IMR-90 (cell line): Measurements from ENCODE around the gene SLC5A2. TPM values are rescaled to one million over a fixed set of nuclear protein-coding genes. Genes with fewer than 3 reads are reported as not detected.

Source experiments
- ATAC-seq: fragments of 200-7000 bp; cut with Tn5 transposase; 2 replicates; pipeline ENCODE4 v1.9.1; 2020; ENCODE audit warnings: low read depth, mild to moderate bottlenecking, moderate library complexity
- BruUV-seq: library from RNA; stranded (reverse); fragments of 400-500 nt; replicated peaks from 2 replicates; lab custom pipeline; 2021; lab: Mats Ljungman, UMichigan
- CTCF ChIA-PET: fragments of 300-600 bp; formaldehyde crosslinking; extraction: SDS; loops from one replicate; lab custom pipeline; 2021; ENCODE audit warnings: antibody characterized with exemption; lab: Yijun Ruan, JAX
- POLR2A ChIA-PET: fragments of 300-600 bp; sonication (Branson Sonifier 250); formaldehyde crosslinking; loops from one replicate; lab custom pipeline; 2022; ENCODE audit warnings: antibody characterized with exemption; ENCODE audit not compliant: unreplicated experiment; lab: Charles Lee
- DNase-seq: peaks from one replicate; pipeline ENCODE4 v3.0.0; 2013
- H2AFZ ChIP-seq: replicated peaks from 2 replicates; pipeline ENCODE3; 2013; ENCODE audit warnings: low read length, mild to moderate bottlenecking; ENCODE audit not compliant: poor library complexity
- H2AK5ac ChIP-seq: 2 replicates; pipeline ENCODE4 v1.6.1; 2013; ENCODE audit warnings: low read depth, low read length, inconsistent platforms
- H2AK9ac ChIP-seq: replicated peaks from 2 replicates; pipeline ENCODE3; 2013; ENCODE audit warnings: mild to moderate bottlenecking, low read depth, low read length, moderate library complexity; ENCODE audit not compliant: poor library complexity
- H2BK120ac ChIP-seq: 2 replicates; pipeline ENCODE4 v1.6.1; 2013; ENCODE audit warnings: low read depth, low read length, inconsistent platforms
- H2BK15ac ChIP-seq: 3 replicates; pipeline ENCODE4 v1.6.1; 2013; ENCODE audit warnings: low read depth, low read length, inconsistent platforms
- H2BK20ac ChIP-seq: 2 replicates; pipeline ENCODE4 v1.6.1; 2013; ENCODE audit warnings: low read depth, mild to moderate bottlenecking, inconsistent platforms, low read length, moderate library complexity
- H2BK5ac ChIP-seq: 2 replicates; pipeline ENCODE4 v1.6.1; 2013; ENCODE audit warnings: mild to moderate bottlenecking, low read depth, low read length, inconsistent platforms; ENCODE audit not compliant: poor library complexity, severe bottlenecking
- H3K14ac ChIP-seq: replicated peaks from 2 replicates; pipeline ENCODE4 v1.6.1; 2013; ENCODE audit warnings: low read depth, low read length, inconsistent platforms
- H3K18ac ChIP-seq: 2 replicates; pipeline ENCODE4 v1.6.1; 2013; ENCODE audit warnings: low read depth, low read length, control low read depth
- H3K23ac ChIP-seq: 2 replicates; pipeline ENCODE4 v1.6.1; 2013; ENCODE audit warnings: low read depth, low read length, inconsistent platforms
- H3K27ac ChIP-seq: 2 replicates; pipeline ENCODE4 v1.5.1; 2013; ENCODE audit warnings: mild to moderate bottlenecking, control low read depth, low read length; ENCODE audit not compliant: insufficient read depth
- H3K27me3 ChIP-seq: 2 replicates; pipeline ENCODE4 v1.6.1; 2013; ENCODE audit warnings: low read length; ENCODE audit not compliant: control insufficient read depth, insufficient read depth
- H3K36me3 ChIP-seq: 2 replicates; pipeline ENCODE4 v1.6.1; 2013; ENCODE audit warnings: low read length, mixed read lengths; ENCODE audit not compliant: control insufficient read depth, insufficient read depth
- H3K4ac ChIP-seq: 2 replicates; pipeline ENCODE4 v1.6.1; 2013; ENCODE audit warnings: low read depth, low read length, inconsistent platforms
- H3K4me1 ChIP-seq: 2 replicates; pipeline ENCODE4 v1.6.1; 2013; ENCODE audit warnings: low read length, mixed read lengths; ENCODE audit not compliant: control insufficient read depth, insufficient read depth
- H3K4me2 ChIP-seq: 2 replicates; pipeline ENCODE4 v1.6.1; 2013; ENCODE audit warnings: low read depth, mild to moderate bottlenecking, control low read depth, low read length, moderate library complexity
- H3K4me3 ChIP-seq: 2 replicates; pipeline ENCODE4 v1.5.1; 2013; ENCODE audit warnings: low read depth, mild to moderate bottlenecking, control low read depth, low read length, moderate library complexity; ENCODE audit not compliant: insufficient read depth
- H3K56ac ChIP-seq: 2 replicates; pipeline ENCODE4 v1.6.1; 2013; ENCODE audit warnings: low read length, inconsistent platforms; ENCODE audit not compliant: insufficient read depth; ENCODE audit errors: extremely low read depth
- H3K79me1 ChIP-seq, 2 experiments: 2 replicates each; pipeline ENCODE4 v1.6.1; 2013; ENCODE audit warnings: low read length in 2 of 2, inconsistent platforms in 1 of 2, low read depth in 1 of 2
- H3K9ac ChIP-seq: 2 replicates; pipeline ENCODE4 v1.6.1; 2013; ENCODE audit warnings: low read depth, low read length, control low read depth
- H3K9me1 ChIP-seq: 2 replicates; pipeline ENCODE4 v1.6.1; 2013; ENCODE audit warnings: low read length, inconsistent platforms; ENCODE audit not compliant: insufficient read depth
- H3K9me3 ChIP-seq: 2 replicates; pipeline ENCODE4 v1.6.1; 2013; ENCODE audit warnings: low read length; ENCODE audit not compliant: control insufficient read depth, insufficient read depth
- H4K20me1 ChIP-seq: 2 replicates; pipeline ENCODE4 v1.6.1; 2013; ENCODE audit warnings: low read length, inconsistent platforms; ENCODE audit not compliant: insufficient read depth
- H4K5ac ChIP-seq: 2 replicates; pipeline ENCODE4 v1.6.1; 2013; ENCODE audit warnings: mild to moderate bottlenecking, low read depth, low read length, control low read depth
- H4K8ac ChIP-seq, 2 experiments: 2 replicates each; pipeline ENCODE4 v1.6.1; 2013; ENCODE audit warnings: low read depth in 2 of 2, low read length in 2 of 2, control low read depth in 1 of 2, inconsistent platforms in 1 of 2
- H4K91ac ChIP-seq: 2 replicates; pipeline ENCODE4 v1.6.1; 2013; ENCODE audit warnings: low read depth, low read length, inconsistent platforms; ENCODE audit not compliant: insufficient read depth
- CEBPB ChIP-seq: IDR thresholded peaks from 2 replicates; pipeline ENCODE4 v1.6.1; 2012; ENCODE audit warnings: low read depth, low read length, improper control_type of control experiment
- CHD1 ChIP-seq: IDR thresholded peaks from 2 replicates; pipeline ENCODE4 v1.6.1; 2012; ENCODE audit warnings: low read depth, low read length, improper control_type of control experiment
- MAFK ChIP-seq: IDR thresholded peaks from 2 replicates; pipeline ENCODE4 v1.6.1; 2012; ENCODE audit warnings: low read depth, low read length, improper control_type of control experiment
- RAD21 ChIP-seq: IDR thresholded peaks from 2 replicates; pipeline ENCODE4 v1.6.1; 2012; ENCODE audit warnings: low read length, improper control_type of control experiment
- RCOR1 ChIP-seq: IDR thresholded peaks from 2 replicates; pipeline ENCODE4 v1.6.1; 2012; ENCODE audit warnings: mild to moderate bottlenecking, low read length, improper control_type of control experiment; ENCODE audit not compliant: insufficient replicate concordance
- RFX5 ChIP-seq: IDR thresholded peaks from 2 replicates; pipeline ENCODE4 v1.8.0; 2012; ENCODE audit warnings: low read depth, mild to moderate bottlenecking, low read length, moderate library complexity
- WGBS, 2 experiments: methylation state at CpG; one replicate each; pipeline versions ENCODE4 v1.1.5 to v1.1.7; 2013; ENCODE audit warnings: missing lambda C conversion rate in 2 of 2; ENCODE audit not compliant: insufficient read length in 1 of 2; ENCODE audit errors: extremely low coverage in 2 of 2; 5-methylcytosine and 5-hydroxymethylcytosine counted together
- dilution Hi-C: fragments of 300-500 bp; cut with HindIII; formaldehyde crosslinking; loops from one replicate; pipeline ENCODE4 v1.14.3; 2018; ENCODE audit warnings: low sequenced_read_pairs; ENCODE audit not compliant: unreplicated experiment
- in situ Hi-C: fragments of 300-500 bp; cut with MboI; formaldehyde crosslinking; loops from 3 replicates; pipeline ENCODE4 v1.14.3; 2019; ENCODE audit warnings: low sequenced_read_pairs, inconsistent platforms, mixed read lengths
- intact Hi-C: fragments of 100-400 bp; cut with micrococcal nuclease; formaldehyde crosslinking; loops from 2 replicates; pipeline ENCODE4 v1.10.0; 2022
- polyA plus RNA-seq, 3 experiments: library from polyadenylated mRNA; depleted of rRNA; stranded (reverse); fragments of >200 nt; gene quantifications; 2 replicates each; pipeline ENCODE4 v1.2.3, GENCODE V29; 2012; ENCODE audit warnings: low replicate concordance in 1 of 3
- total RNA-seq: library from RNA; depleted of rRNA; stranded (reverse); fragments of >200 nt; gene quantifications from 2 replicates; pipeline ENCODE4 v1.2.3, GENCODE V29; 2012
- TF ChIP-seq, protein P1 (sequence below): fragments of 150-350 bp; IDR thresholded peaks from 2 replicates; pipeline ENCODE4 v1.6.1; 2017; ENCODE audit warnings: mild to moderate bottlenecking, antibody characterized with exemption, low read length, low read depth
- TF ChIP-seq, protein P2 (sequence below): conservative IDR thresholded peaks from 2 replicates; pipeline ENCODE4 v1.5.1; 2012; ENCODE audit warnings: mild to moderate bottlenecking, low read depth, low read length, improper control_type of control experiment

Gene SLC5A2
- total and polyA plus RNA-seq, 2 of the 4 experiments (the other 2 are of a cell fraction), result not detected

DNA sequence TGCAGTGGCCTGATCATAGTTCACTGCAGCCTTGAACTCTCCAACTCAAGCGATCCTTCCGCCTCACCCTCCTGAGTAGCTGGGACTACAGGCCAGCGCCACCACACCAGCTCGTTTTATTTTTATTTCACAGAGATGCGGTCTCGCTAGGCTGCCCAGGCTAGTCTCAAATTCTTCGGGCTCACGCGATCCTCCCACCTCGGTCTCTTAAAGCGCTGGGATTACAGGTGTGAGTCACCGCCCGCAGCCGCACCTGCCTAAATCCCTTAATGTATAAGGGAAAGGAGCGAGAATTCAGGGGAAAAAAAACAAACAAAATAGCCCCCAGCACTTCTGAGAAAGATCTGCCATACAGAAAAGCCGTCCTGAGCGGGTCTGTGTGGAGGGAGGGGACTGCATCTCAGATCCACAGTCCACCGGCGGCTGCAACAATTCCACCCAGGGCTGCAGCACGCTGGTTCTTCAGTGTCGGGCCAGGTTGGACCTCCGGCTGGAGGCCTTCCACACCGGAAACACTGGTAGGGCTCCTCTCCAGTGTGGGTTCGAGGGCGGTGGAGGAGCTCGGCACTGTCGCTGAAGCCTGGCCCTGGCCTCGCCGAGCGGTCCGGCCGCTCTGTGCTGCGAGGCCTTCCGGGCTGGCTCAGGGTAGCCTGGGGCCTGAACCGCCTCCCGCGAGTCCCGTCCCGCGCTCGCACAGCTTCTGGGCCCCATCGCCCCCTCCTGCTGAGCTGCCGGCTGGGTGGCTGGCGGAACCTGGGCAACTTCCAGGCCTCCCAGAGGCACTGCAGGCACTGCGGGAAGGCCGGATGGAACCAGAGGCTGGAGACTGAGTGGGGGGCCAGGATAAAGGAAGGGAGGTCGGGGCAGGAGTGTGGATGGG is 47.3 kb upstream of the SLC5A2 start:
- Histone ChIP-seq H3K27ac (no peak overlapping the region), H2AK9ac (no peak overlapping the region), H3K18ac (no peak overlapping the region), H3K4me1 (no peaks in the 10 kb centered on the region), H2BK120ac (no peak overlapping the region), H2AK5ac (no peak overlapping the region), H4K20me1 (no peaks in the 10 kb centered on the region), H2AFZ (no peak overlapping the region), H3K27me3 (peaks cover 7% of the 10 kb centered on the region), H3K79me1 (no peaks in the 10 kb centered on the region), H3K9me1 (no peaks in the 10 kb centered on the region), H4K91ac (no peak overlapping the region), H3K36me3 (no peaks in the 10 kb centered on the region), H4K8ac (no peak overlapping the region), H3K4me3 (no peak overlapping the region), H2BK20ac (no peak overlapping the region), H2BK15ac (no peak overlapping the region), H3K9ac (no peak overlapping the region), H3K56ac (no peak overlapping the region), H3K9me3 (no peaks in the 10 kb centered on the region), H3K14ac (no peak overlapping the region), H4K5ac (no peak overlapping the region), H2BK5ac (no peak overlapping the region), H3K4me2 (no peak overlapping the region), H3K4ac (no peak overlapping the region), H3K23ac (no peak overlapping the region)
- no TSS peak for BruUV-seq
- intact Hi-C loops (no loop called here), dilution Hi-C loops (no loop called here), in situ Hi-C loops (no loop called here)
- TF ChIP-seq, protein P1, sequence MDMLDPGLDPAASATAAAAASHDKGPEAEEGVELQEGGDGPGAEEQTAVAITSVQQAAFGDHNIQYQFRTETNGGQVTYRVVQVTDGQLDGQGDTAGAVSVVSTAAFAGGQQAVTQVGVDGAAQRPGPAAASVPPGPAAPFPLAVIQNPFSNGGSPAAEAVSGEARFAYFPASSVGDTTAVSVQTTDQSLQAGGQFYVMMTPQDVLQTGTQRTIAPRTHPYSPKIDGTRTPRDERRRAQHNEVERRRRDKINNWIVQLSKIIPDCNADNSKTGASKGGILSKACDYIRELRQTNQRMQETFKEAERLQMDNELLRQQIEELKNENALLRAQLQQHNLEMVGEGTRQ, result no peak
- TF ChIP-seq, protein P2, sequence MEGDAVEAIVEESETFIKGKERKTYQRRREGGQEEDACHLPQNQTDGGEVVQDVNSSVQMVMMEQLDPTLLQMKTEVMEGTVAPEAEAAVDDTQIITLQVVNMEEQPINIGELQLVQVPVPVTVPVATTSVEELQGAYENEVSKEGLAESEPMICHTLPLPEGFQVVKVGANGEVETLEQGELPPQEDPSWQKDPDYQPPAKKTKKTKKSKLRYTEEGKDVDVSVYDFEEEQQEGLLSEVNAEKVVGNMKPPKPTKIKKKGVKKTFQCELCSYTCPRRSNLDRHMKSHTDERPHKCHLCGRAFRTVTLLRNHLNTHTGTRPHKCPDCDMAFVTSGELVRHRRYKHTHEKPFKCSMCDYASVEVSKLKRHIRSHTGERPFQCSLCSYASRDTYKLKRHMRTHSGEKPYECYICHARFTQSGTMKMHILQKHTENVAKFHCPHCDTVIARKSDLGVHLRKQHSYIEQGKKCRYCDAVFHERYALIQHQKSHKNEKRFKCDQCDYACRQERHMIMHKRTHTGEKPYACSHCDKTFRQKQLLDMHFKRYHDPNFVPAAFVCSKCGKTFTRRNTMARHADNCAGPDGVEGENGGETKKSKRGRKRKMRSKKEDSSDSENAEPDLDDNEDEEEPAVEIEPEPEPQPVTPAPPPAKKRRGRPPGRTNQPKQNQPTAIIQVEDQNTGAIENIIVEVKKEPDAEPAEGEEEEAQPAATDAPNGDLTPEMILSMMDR, result no peak
- no peak for TF ChIP-seq RCOR1
- TF ChIP-seq RFX5, result no peak
- TF ChIP-seq RAD21, result no peak
- no peak for TF ChIP-seq MAFK
- no peak for TF ChIP-seq CEBPB
- TF ChIP-seq CHD1, result no peak
- no peak for DNase-seq
- ChIA-PET POLR2A (no interaction called here), CTCF (no interaction called here)
- ATAC-seq, result no peak
- 83% methylated on average over 21 of the region's 47 CpGs; no CpG with 5 or more reads in 1 of the 2 experiments for WGBS, 2 experiments
